Thymus (tissue), 11 donors: ENCODE data around the gene CNGA2. TPM values are rescaled to one million over a fixed set of nuclear protein-coding genes. Genes with fewer than 3 reads are reported as not detected.

ENCODE experiments used
- DNase-seq, 9 donors: peaks; one replicate each; pipeline ENCODE4 v3.0.0-alpha.2; 2013; ENCODE audit warnings: low spot score in 9 of 9, low read depth in 6 of 9, missing footprints in 1 of 9
- H3K27ac ChIP-seq, 2 donors: one replicate each; pipeline ENCODE4 v1.5.1; 2013; ENCODE audit warnings: control low read depth in 1 of 2, low read depth in 1 of 2, low read length in 1 of 2, mild to moderate bottlenecking in 1 of 2, moderate library complexity in 1 of 2
- H3K27me3 ChIP-seq, 2 donors: one replicate each; pipeline ENCODE4 v1.5.1; 2013; ENCODE audit warnings: low read length in 1 of 2; ENCODE audit not compliant: control insufficient read depth in 2 of 2, insufficient read depth in 1 of 2
- H3K36me3 ChIP-seq, 2 donors: one replicate each; pipeline ENCODE4 v1.5.1; 2013; ENCODE audit warnings: low read length in 1 of 2, mild to moderate bottlenecking in 1 of 2, moderate library complexity in 1 of 2; ENCODE audit not compliant: control insufficient read depth in 2 of 2, insufficient read depth in 2 of 2
- H3K4me1 ChIP-seq, 2 donors: one replicate each; pipeline ENCODE4 v1.5.1; 2013; ENCODE audit warnings: low read length in 2 of 2; ENCODE audit not compliant: control insufficient read depth in 2 of 2, insufficient read depth in 2 of 2
- H3K4me3 ChIP-seq, 2 donors: one replicate each; pipeline ENCODE4 v1.5.1; 2013; ENCODE audit warnings: low read length in 2 of 2, control low read depth in 1 of 2, mild to moderate bottlenecking in 1 of 2
- H3K9me3 ChIP-seq, 2 donors: one replicate each; pipeline ENCODE4 v1.5.1; 2013; ENCODE audit warnings: low read length in 1 of 2, mild to moderate bottlenecking in 1 of 2; ENCODE audit not compliant: control insufficient read depth in 2 of 2, insufficient read depth in 1 of 2
- WGBS: extraction: QIAGEN DNeasy Blood & Tissue Kit; methylation state at CpG from one replicate; pipeline ENCODE4 v1.1.7; 2013; 5-methylcytosine and 5-hydroxymethylcytosine counted together
- polyA plus RNA-seq: library from polyadenylated mRNA; stranded (reverse); fragments of 200-250 nt; gene quantifications from one replicate; pipeline ENCODE4 v1.2.3, GENCODE V29; 2013
- total RNA-seq: library from RNA; stranded (reverse); fragments of 120-200 nt; gene quantifications from one replicate; pipeline ENCODE4 v1.2.4, GENCODE V29; 2013
- donor health status: healthy.

Gene CNGA2
- total and polyA plus RNA-seq, 2 donors = 0.02 to 0.09 TPM

GRCh38 chrX:151754047-151754429 lies 19.5 kb downstream of the CNGA2 start:
- Histone ChIP-seq H3K36me3 (no peaks in the 10 kb centered on the region), H3K4me3 (no peak overlapping the region), H3K27ac (no peak overlapping the region), H3K27me3 (no peaks in the 10 kb centered on the region), H3K9me3 (no peaks in the 10 kb centered on the region), H3K4me1 (no peaks in the 10 kb centered on the region)
- no peak for DNase-seq
- 92% methylated on average over 6 of the region's 6 CpGs for WGBS

GRCh38 chrX:151754641-151755215 lies 20.2 kb downstream of the CNGA2 start:
- Histone ChIP-seq H3K9me3 (no peaks in the 10 kb centered on the region), H3K27ac (no peak overlapping the region), H3K27me3 (no peaks in the 10 kb centered on the region), H3K4me3 (no peak overlapping the region), H3K36me3 (no peaks in the 10 kb centered on the region), H3K4me1 (no peaks in the 10 kb centered on the region)
- 77% methylated on average over 11 of the region's 11 CpGs for WGBS
- DNase-seq = peak in 1 of 9 donors; percentile 4

DNA sequence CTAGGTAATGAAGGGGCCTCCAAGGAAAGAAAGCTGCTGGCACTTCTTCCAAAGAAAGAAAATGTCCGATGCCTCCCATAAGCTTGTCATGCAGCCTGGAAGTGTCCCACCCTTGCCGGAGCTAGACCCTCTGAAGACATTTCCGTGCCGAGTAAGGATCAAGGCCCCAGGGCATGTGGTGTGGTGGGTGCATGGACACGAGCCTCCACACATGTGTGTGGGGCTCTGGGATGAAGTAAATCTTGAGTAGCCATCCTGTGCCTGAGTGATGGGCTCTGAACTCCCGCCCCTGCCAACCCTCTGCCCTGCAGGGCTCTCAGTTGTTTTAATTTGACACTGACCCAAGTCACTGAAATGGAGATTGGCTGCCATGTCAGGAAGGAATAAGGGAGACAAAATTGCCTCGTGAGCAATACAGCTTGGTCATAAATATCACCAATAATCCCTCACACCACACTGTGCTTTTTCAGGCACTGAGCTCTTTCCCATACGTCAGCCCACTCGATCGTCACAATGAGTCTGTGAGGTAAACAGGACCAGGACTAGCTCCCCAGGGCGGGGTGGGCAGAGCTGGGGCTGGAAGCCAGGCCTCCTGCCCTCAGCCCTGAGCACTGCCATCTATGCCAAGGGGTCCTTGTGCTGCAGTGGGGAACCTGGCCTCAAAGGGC lies 24.6 kb downstream of the CNGA2 start:
- Histone ChIP-seq H3K4me1 (no peaks in the 10 kb centered on the region), H3K4me3 (no peak overlapping the region), H3K27me3 (no peaks in the 10 kb centered on the region), H3K9me3 (no peaks in the 10 kb centered on the region), H3K36me3 (no peaks in the 10 kb centered on the region), H3K27ac (no peak overlapping the region)
- no peak for DNase-seq
- WGBS = 93% methylated on average over 11 of the region's 11 CpGs

- no peak for DNase-seq
- WGBS = 70% methylated on average over 2 of the region's 2 CpGs
- H3K27ac ChIP-seq = no peak overlapping the region
- no peaks in the 10 kb centered on the region for H3K9me3 ChIP-seq
- no peaks in the 10 kb centered on the region for H3K36me3 ChIP-seq
- no peak overlapping the region for H3K4me3 ChIP-seq
- H3K4me1 ChIP-seq = no peaks in the 10 kb centered on the region
- no peaks in the 10 kb centered on the region for H3K27me3 ChIP-seq
Measured at GRCh38 chrX:151762802-151763201, 28.3 kb downstream of the CNGA2 start.

DNA sequence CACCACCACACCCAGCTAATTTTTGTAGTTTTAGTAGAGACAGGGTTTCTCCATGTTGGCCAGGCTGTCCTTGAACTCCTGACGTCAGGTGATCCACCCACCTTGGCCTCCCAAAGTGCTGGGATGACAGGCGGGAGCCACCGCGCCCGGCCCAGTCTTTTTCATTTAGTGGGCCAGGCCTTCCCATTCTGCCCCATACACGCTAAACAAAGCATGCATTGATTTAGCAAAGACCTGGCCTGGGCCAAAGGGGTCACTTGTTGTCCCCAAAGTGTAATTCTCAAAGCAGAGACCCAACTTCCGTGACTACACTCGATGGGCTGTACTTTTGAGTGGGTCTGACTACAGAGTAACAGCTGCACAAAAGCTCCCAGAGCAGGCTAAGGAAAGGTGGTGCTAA lies 29.2 kb downstream of the CNGA2 start:
- H3K9me3 ChIP-seq = no peaks in the 10 kb centered on the region
- H3K36me3 ChIP-seq = no peaks in the 10 kb centered on the region
- WGBS = 94% methylated on average over 8 of the region's 8 CpGs
- H3K4me3 ChIP-seq = no peak overlapping the region
- no peaks in the 10 kb centered on the region for H3K27me3 ChIP-seq
- H3K27ac ChIP-seq = no peak overlapping the region
- H3K4me1 ChIP-seq = no peaks in the 10 kb centered on the region
- no peak for DNase-seq

- no peaks in the 10 kb centered on the region for H3K27me3 ChIP-seq
- WGBS = 93% methylated on average over 2 of the region's 2 CpGs
- DNase-seq = no peak
- H3K36me3 ChIP-seq = no peaks in the 10 kb centered on the region
- no peak overlapping the region for H3K27ac ChIP-seq
- H3K9me3 ChIP-seq = no peaks in the 10 kb centered on the region
- no peak overlapping the region for H3K4me3 ChIP-seq
- no peaks in the 10 kb centered on the region for H3K4me1 ChIP-seq
Measured at GRCh38 chrX:151765026-151765425, 30.5 kb downstream of the CNGA2 start.

DNA sequence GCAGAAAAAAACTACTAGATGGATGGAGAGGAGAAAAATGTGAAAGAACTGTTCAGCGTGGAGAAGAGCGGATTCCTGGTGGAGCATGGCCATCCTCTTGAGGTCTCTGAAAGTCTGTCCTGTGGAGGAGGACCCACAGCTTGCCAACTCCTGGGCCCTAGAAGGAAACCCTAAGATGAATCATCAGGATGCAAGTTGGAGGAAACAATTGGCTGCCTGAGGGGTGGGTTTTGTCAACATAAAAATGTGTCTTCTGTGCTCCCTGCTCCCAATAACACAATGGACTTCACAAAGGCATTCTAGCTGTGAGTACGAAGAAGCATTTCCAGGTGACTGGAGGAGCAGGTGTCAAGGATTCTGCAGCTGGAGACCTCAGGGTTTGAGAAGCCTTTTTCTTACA lies 37.2 kb downstream of the CNGA2 start:
- Histone ChIP-seq H3K4me3 (no peak overlapping the region), H3K9me3 (no peaks in the 10 kb centered on the region), H3K36me3 (no peaks in the 10 kb centered on the region), H3K4me1 (no peaks in the 10 kb centered on the region), H3K27me3 (no peaks in the 10 kb centered on the region), H3K27ac (no peak overlapping the region)
- 92% methylated on average over 3 of the region's 3 CpGs for WGBS
- DNase-seq = no peak

DNA sequence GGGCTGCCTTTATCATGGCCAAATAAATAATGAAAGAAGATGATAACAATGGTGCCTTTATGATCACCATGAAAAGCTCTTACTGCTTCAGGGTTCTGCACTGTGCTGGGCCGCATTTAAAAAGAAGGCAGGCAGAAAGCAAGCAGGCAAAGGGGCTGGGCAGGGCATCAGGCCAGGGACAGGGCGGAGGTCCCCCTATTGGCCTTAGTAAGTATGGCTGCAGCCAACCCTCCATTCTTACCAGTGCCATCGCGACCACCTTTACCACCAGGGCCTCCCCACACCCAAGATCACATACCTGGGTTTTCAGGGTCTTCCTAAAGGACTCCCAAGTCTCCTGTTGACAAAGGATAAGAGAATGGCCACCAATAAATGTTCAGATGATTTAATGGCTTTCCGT lies 38.9 kb downstream of the CNGA2 start:
- Histone ChIP-seq H3K4me3 (no peak overlapping the region), H3K9me3 (no peaks in the 10 kb centered on the region), H3K4me1 (no peaks in the 10 kb centered on the region), H3K27me3 (no peaks in the 10 kb centered on the region), H3K36me3 (no peaks in the 10 kb centered on the region), H3K27ac (no peak overlapping the region)
- WGBS = 94% methylated on average over 5 of the region's 5 CpGs
- no peak for DNase-seq

- no peaks in the 10 kb centered on the region for H3K9me3 ChIP-seq
- H3K36me3 ChIP-seq = no peaks in the 10 kb centered on the region
- H3K4me3 ChIP-seq = no peak overlapping the region
- WGBS = 87% methylated on average over 3 of the region's 3 CpGs
- H3K27me3 ChIP-seq = no peaks in the 10 kb centered on the region
- no peak overlapping the region for H3K27ac ChIP-seq
- H3K4me1 ChIP-seq = no peaks in the 10 kb centered on the region
- no peak for DNase-seq
Measured at GRCh38 chrX:151774421-151774820, 39.9 kb downstream of the CNGA2 start.
